Dedifferentiated amniotic fluid mesenchymal stem cell (primary cell): ENCODE data around the gene PLCB1.
A peak's percentile ranks its signal among the peaks of the same experiment; 100 is the strongest.

Source experiments
- DNase-seq: peaks from one replicate; pipeline ENCODE4 v3.0.0-alpha.2; 2016; ENCODE audit errors: extremely low spot score

PLCB1 gene

GRCh38 chr20:8212286-8212685 is 80.2 kb downstream of the PLCB1 start:
- no peak for DNase-seq

GRCh38 chr20:8213270-8213669 is 81.2 kb downstream of the PLCB1 start:
- DNase-seq: no peak

GRCh38 chr20:8213831-8214587 is 81.9 kb downstream of the PLCB1 start:
- no peak for DNase-seq

DNA sequence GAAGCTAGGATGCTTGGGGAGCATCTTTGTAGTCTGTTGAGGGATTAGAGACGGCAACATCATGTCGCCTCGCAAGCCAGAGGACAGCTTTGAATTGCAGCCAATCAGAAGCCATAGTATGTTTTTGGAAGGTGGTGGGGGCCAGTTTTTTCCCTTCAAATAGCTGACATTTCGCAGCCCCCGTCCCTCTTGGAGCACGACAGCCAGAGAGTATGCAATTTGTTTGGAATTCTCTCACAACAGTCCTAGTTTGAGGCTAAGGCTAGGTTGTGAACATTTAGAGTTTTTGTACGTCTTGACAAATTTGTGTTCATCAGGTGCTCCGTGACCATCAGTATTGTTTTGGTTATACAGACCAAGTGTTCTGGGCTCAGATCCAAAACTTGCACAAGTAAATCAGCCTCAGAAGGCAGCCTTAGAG is 83.3 kb downstream of the PLCB1 start:
- DNase-seq: no peak

- DNase-seq: no peak
Measured at GRCh38 chr20:8216375-8217200, 84.5 kb downstream of the PLCB1 start.

DNA sequence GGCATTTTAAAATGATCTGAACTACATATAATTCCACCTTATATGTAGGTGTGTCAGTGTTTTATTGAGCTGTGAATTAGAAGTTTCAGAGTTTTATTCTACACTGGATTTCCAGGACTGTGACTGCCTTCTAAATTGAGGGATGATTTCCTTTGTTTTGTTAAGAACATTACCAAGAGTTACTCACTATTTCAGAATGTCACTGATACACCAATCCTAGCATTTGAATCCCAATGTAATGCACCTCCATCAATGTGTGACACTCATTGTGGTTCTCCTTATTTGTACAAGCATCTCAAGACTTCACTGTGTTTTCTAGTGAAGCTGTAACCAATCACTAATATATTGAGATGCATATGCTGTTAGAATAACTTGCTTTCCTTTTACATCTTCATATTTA is 86.8 kb downstream of the PLCB1 start:
- no peak for DNase-seq

GRCh38 chr20:8219403-8219802 is 87.3 kb downstream of the PLCB1 start:
- no peak for DNase-seq

DNA sequence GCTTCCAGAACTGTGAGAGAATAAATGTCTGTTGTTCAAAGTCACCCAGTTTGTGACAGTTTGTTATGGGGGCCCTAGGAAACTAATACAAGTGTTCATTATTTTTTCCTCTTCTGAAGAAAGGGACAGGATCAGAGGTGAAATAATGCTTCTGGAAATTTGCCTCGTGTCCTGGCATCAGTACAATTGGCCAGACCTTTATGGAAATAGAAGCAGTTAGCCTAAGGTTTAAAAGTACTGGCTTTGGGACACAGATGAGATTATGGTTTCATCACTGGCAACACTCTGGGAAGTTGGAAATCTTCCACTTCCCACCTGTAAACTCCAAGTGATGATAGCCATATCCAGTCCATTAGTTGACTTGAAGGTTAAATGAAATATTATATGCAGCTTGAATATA is 88.7 kb downstream of the PLCB1 start:
- DNase-seq: no peak

DNA sequence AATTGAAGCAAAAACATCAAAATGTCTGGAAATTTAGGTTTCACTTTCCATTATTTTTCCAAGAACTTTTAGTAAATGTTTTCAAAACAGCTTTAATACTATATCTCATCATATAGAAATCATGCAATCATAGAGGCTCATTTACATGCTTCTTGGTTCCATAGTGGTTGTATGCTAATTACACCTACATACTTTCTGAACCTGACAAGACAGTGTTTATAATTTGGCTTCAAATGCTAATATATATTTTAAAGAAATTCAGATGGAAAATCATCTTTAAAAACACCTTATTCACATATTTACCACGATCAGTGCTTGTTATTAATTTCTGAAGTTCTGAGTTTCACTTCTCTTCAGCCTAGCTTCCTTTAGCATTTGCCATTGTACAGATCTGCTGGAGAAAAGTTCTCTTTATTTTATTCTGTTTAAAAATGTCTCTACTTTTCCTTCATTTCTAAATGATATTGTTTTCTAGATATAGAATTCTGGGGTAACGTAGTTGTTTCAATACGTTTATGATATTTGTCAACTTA is 89.9 kb downstream of the PLCB1 start:
- DNase-seq: no peak

DNA sequence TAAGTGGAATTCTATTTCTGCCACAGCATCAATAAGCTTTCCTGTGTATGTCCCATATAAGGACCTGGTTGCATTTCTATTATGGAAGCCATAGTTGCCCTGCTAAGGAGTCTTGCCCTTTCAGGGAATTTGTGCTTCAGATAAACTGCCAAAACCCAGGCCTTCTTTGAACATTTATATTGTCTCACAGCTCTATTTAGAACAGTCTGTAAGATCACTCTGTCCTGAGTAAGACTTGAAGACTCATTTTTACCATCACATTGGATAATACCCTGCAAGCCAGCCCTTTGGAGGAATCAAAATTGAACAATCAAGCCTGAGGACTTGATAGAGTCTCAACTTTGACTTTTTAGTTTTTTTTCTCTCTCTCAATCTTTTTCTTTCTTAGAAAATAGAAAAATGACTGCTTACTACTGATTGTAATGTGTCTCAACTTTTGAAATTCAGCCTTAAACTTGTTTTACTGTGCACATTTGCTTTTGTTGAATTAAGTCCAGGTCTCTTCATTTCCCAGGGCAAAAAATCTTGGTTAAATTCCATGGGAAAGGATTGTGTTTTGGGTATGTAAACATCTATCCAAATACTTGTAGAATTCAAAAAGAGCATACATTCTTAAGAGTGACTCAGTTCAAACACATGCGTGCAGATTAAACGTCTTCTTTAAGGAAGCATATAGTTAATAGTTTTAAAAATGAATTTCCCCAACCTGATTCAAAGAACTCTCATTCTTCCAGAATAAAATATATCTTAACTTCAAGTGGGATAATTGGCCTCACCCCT is 91.2 kb downstream of the PLCB1 start:
- DNase-seq: peak; percentile 89

DNA sequence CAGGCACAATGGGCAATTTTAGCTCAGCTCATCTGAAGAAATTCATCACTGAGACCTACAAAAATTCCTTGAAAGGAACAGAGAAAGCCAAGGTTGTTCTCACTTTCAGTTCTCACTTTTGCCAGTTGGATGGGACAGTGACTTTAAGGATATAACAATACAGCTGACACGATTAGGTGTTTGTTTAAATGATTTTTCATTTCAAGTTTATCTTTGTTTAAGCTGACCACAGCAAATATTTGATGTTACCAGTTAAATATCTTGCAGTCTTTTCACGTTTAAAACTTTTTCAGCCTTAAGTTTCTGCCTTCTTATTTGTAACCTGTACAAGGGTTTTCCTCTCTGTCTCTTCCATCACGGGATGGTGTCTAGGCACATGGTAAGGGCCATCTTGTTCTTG is 93.6 kb downstream of the PLCB1 start:
- DNase-seq: no peak

DNA sequence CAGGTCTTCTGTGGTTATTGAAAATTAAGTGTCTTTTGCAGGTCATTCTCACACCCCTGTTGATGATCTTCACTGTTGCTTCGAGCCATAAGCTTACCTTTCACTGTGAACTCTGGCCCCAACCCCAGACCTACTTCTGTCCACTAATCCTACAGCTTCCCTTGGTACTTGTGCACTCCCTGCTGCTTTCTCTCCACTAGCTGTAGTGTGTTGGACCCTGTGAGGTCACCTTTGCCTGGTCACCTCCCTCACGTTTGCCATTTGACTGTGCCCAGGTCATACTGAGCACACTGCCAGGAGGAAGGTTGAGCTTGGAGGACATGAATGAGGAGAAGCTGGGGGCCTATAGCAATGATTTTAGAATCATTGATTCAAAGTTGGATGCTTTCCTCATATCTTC is 94.0 kb downstream of the PLCB1 start:
- DNase-seq: no peak

DNA sequence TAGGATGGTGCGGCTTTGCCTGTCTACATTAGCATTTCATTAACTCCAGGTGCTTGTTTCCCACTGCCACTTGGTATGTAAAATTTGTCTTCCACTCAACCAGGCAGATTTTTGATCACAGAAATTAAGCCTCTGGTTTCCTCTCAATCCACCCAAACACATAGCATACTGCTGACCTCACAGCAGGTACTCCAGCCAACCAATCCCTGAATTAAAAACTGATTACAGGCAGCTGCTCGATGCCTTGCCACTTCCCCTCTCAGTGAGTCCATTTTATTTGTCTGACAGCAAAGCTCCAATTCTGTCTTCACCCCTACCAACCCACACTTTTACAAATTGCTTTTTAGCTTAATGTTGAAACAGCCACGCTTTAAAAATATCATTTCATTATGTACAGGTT is 95.2 kb downstream of the PLCB1 start:
- DNase-seq: no peak

DNA sequence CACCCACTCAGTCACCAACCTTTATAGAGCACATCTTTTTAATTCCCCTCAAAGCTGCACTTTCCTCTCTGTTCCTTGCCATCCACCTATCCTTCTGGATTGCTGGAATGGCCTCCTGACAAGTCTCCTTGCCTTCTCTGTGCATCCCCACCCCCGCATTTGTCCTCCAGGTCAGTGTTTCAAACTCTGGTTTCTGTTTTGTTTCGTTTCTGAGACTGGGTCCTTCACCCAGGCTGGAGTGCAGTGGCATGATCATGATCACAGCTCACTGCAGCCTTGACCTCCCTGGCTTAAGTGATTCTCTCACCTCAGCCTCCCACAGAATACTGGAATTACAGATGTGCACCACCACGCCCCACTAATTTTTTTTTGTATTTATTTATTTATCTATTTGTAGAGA is 96.2 kb downstream of the PLCB1 start:
- DNase-seq: no peak

DNA sequence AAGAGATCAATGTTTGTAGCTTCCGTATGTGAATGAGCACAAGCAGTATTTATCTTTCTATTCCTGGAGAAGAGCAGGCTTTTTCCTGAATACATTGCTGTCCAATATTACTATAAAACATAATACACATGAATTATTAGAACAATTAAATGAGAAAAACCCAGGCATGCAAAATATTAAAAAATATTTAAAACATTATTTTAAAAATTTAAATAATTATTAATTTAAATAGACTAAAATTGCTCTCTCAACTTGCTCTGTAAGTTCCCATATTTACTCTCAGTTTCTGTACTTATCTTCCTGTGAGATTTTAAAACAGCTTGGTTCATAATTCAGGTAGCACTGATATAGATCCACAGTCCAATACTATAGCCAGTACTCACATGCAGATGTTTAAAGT is 97.0 kb downstream of the PLCB1 start:
- no peak for DNase-seq

GRCh38 chr20:8231038-8231437 is 99.0 kb downstream of the PLCB1 start:
- DNase-seq: no peak

DNA sequence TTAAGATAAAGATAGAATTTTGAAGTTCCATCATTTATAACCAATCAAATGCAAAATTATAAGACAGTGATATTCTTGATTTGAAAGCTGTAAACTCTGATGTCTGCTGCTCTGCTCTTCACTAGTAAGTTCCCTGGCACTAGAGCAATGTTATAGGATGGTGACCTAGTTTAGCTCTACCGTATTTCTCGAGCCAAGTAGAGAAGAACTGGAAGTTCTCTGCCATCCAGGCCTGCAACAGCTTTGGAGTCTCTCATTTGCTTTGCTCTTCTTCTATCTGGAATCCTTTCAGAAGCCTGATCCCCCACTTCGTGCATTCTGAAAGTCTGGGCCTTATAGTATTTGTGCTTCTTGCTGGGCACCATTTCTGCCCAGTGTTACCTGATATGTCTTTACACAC is 100.3 kb downstream of the PLCB1 start:
- DNase-seq: no peak

- no peak for DNase-seq
Measured at GRCh38 chr20:8234580-8234979, 102.5 kb downstream of the PLCB1 start.

- no peak for DNase-seq
Measured at GRCh38 chr20:8242066-8242465, 110.0 kb downstream of the PLCB1 start.

DNA sequence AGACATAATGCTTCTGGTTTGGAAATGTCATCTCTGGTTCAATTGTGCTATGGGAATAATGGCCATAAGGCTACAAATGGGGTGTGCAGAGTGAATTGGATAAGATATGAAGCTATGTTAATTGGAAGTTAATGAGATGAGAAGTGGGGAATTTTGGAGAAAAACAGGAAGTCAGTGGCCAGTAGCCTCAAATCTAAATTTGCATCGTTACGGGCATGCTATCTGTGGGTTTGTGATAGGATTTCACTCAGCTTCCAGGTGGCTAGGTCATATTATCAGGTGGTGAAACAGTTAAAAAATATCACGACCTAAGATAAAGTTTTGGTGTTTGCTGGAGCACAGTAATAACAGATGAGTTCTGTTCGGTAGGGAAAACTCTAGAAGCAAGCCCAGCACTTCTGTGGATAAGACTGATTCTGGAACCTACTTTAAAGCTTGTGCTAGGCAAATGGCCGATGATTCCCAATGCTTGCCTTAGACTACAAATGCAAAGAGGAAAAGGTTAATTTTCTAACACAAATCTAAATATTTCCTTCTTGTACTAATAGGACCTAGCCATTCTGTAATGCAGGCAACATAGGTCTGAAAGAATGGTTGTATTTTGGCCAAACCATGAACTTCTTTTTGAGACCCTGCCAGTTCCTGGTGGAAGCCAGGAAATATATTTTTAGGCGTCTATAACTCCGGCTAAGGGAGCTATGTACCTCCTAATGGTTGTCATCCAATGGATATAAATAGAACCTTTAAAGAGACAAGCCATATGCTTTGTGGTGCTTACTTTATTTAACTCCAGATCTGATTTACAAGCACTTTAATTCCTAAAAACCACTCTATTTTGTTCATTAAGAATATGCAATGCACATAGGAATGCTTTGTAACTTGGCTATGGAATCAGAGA is 111.0 kb downstream of the PLCB1 start:
- no peak for DNase-seq

DNA sequence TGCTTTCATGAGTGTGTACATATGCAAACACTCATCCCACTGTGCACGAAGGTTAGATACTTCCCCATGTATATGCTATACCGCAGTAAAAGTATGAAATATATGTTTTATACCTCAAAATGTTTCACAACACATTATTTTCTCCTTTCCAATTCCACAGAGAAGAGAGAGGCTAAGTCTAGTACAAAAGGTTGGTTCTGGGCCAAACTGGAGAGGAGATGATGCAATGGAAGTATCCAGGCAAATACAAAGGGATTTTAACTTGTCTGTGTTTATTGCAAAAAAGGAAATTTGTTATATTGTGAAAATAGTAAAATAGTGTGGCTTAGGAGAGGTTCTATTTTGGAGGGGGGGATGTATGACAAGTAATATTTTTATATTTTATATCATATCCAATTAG is 112.6 kb downstream of the PLCB1 start:
- peak; percentile 79 for DNase-seq
